ENCODE results near the gene KRT4.

DNA sequence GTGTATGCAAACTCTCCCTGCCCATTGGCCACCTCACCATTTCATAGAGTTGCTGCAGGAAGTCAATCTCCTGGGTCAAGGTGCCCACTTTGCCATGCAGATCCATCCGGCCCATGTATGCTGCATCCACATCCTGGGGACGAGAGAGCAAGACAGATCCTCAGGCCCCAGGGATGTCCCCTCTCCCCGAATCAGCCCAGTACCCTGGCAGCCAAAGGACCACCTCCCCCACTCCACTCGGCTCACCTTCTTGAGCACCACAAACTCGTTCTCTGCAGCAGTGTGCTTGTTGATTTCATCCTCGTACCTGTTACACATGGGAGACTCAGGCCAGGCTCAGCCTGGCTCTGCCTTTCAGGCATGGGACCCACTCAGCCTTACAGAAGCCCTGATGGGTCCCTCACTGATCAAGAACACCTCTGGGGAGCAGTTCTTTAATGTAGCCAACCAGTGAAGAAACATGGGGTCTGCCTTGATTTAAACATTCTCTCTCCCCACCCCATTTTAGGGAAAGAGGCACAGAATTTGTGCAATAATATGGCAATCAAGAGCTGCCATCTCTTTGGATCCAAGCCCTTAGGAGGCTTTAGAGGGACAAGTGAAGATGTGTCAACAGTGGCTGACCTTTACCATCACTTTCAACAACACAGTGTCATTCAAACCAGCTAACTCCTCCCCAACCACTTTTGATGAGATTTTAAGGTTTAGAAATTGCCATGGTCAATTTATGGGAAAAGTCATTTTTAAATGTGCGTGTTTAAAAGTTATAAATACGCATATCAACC lies 16.3 kb upstream of the KRT4 start:
- TF ChIP-seq EZH2 (IDR thresholded peaks at IDR 0.05; ENCODE audit: insufficient read depth, poor library complexity, severe bottlenecking) (no peak), EZH2phosphoT487 (IDR thresholded peaks at IDR 0.05; ENCODE audit: insufficient read depth, low read depth) (no peak)

All from GM23248 (cell line).